CD14-positive monocyte (primary cell): ENCODE measurements around the gene MSX1. TPM values are rescaled to one million over a fixed set of nuclear protein-coding genes. Genes with fewer than 3 reads are reported as not detected.

Source experiments
- DNase-seq, 3 donors: peaks; one replicate each; pipeline ENCODE4 v3.0.0-alpha.2; 2011 to 2022
- H2AFZ ChIP-seq: 2 replicates; pipeline ENCODE4 v1.6.0; 2012; ENCODE audit warnings: mild to moderate bottlenecking, low read depth, low read length, inconsistent platforms; ENCODE audit not compliant: insufficient read depth, poor library complexity, severe bottlenecking
- H3K27ac ChIP-seq, 2 donors: 1 replicate in 1 of 2; 2 replicates in 1 of 2; pipeline ENCODE4 v1.5.1; 2012 to 2013; ENCODE audit warnings: low read length in 2 of 2, control low read depth in 1 of 2, inconsistent platforms in 1 of 2, low read depth in 1 of 2, mild to moderate bottlenecking in 1 of 2
- H3K27me3 ChIP-seq, 2 donors: one replicate each; pipeline versions ENCODE4 v1.6.0 to v1.6.1; 2011 to 2013; ENCODE audit warnings: low read length in 2 of 2; ENCODE audit not compliant: control insufficient read depth in 2 of 2, insufficient read depth in 2 of 2
- H3K36me3 ChIP-seq, 2 donors: replicated peaks in 1 of 2; 1 replicate in 1 of 2; 2 replicates in 1 of 2; pipeline versions ENCODE4 v1.5.1 to v1.6.1; 2012 to 2013; ENCODE audit warnings: low read length in 2 of 2, control low read depth in 1 of 2, inconsistent platforms in 1 of 2, mild to moderate bottlenecking in 1 of 2; ENCODE audit not compliant: insufficient read depth in 2 of 2, control insufficient read depth in 1 of 2
- H3K4me1 ChIP-seq, 2 donors: 1 replicate in 1 of 2; 2 replicates in 1 of 2; pipeline versions ENCODE4 v1.5.1 to v1.6.1; 2012 to 2013; ENCODE audit warnings: low read length in 2 of 2, control low read depth in 1 of 2, inconsistent platforms in 1 of 2, mild to moderate bottlenecking in 1 of 2, moderate library complexity in 1 of 2; ENCODE audit not compliant: insufficient read depth in 2 of 2, control insufficient read depth in 1 of 2
- H3K4me2 ChIP-seq: replicated peaks from 2 replicates; pipeline ENCODE3; 2012; ENCODE audit warnings: low read length, moderate library complexity, mild to moderate bottlenecking; ENCODE audit not compliant: poor library complexity, severe bottlenecking; ENCODE audit errors: extremely low read depth
- H3K4me3 ChIP-seq, 3 experiments: fragments of 200-600 bp in 1 of 3; sonication (generic) in 1 of 3; replicated peaks in 1 of 3; 1 replicate in 2 of 3; 2 replicates in 1 of 3; pipeline ENCODE4 v1.5.1; 2011 to 2013; ENCODE audit warnings: low read length in 3 of 3, mild to moderate bottlenecking in 3 of 3, control low read depth in 2 of 3, low read depth in 2 of 3, inconsistent platforms in 1 of 3, moderate library complexity in 1 of 3
- H3K79me2 ChIP-seq: 2 replicates; pipeline ENCODE4 v1.6.0; 2012; ENCODE audit warnings: mild to moderate bottlenecking, control low read depth, inconsistent platforms, low read length, moderate library complexity; ENCODE audit not compliant: insufficient read depth
- H3K9ac ChIP-seq: 2 replicates; pipeline ENCODE4 v1.6.0; 2017; ENCODE audit warnings: low read length, mild to moderate bottlenecking; ENCODE audit not compliant: insufficient read depth, poor library complexity, severe bottlenecking
- H3K9me3 ChIP-seq, 2 donors: replicated peaks in 1 of 2; 1 replicate in 1 of 2; 2 replicates in 1 of 2; pipeline versions ENCODE4 v1.5.1 to v1.6.1; 2012 to 2013; ENCODE audit warnings: low read length in 2 of 2, control low read depth in 1 of 2; ENCODE audit not compliant: control insufficient read depth in 1 of 2, insufficient read depth in 1 of 2
- H4K20me1 ChIP-seq: 2 replicates; pipeline ENCODE4 v1.6.0; 2012; ENCODE audit warnings: mild to moderate bottlenecking, low read length, control low read depth, moderate library complexity; ENCODE audit not compliant: insufficient read depth
- H3K27ac Mint-ChIP-seq, 7 donors: one replicate each; pipeline ENCODE4 v1.8.0; 2020; ENCODE audit warnings: mild to moderate bottlenecking in 7 of 7, mixed read lengths in 7 of 7, moderate library complexity in 6 of 7, inconsistent platforms in 2 of 7
- H3K27me3 Mint-ChIP-seq, 3 donors: one replicate each; pipeline ENCODE4 v1.8.0; 2021 to 2022; ENCODE audit warnings: low read depth in 3 of 3, mild to moderate bottlenecking in 3 of 3, mixed read lengths in 3 of 3, moderate library complexity in 3 of 3, inconsistent platforms in 1 of 3
- H3K36me3 Mint-ChIP-seq, 2 donors: one replicate each; pipeline ENCODE4 v1.8.0; 2020; ENCODE audit warnings: mixed read lengths in 2 of 2, inconsistent platforms in 1 of 2, mild to moderate bottlenecking in 1 of 2
- H3K4me1 Mint-ChIP-seq: one replicate; pipeline ENCODE4 v1.8.0; 2020; ENCODE audit warnings: mild to moderate bottlenecking, mixed read lengths
- H3K4me3 Mint-ChIP-seq, 2 donors: one replicate each; pipeline ENCODE4 v1.8.0; 2020; ENCODE audit warnings: mild to moderate bottlenecking in 2 of 2, mixed read lengths in 2 of 2, moderate library complexity in 1 of 2
- H3K9me3 Mint-ChIP-seq, 7 donors: one replicate each; pipeline ENCODE4 v1.8.0; 2020 to 2022; ENCODE audit warnings: mixed read lengths in 7 of 7, mild to moderate bottlenecking in 6 of 7, moderate library complexity in 6 of 7, inconsistent platforms in 2 of 7
- WGBS: methylation state at CpG from one replicate; pipeline ENCODE4 v1.1.5; 2013; ENCODE audit warnings: missing lambda C conversion rate; ENCODE audit not compliant: insufficient coverage; 5-methylcytosine and 5-hydroxymethylcytosine counted together
- intact Hi-C, 2 donors: fragments of 100-400 bp; cut with micrococcal nuclease; formaldehyde crosslinking; loops; one replicate each; pipeline versions ENCODE4 v1.15.0 to v1.15.1; 2023
- polyA plus RNA-seq, 3 donors: library from polyadenylated mRNA; depleted of rRNA in 1 of 3; unstranded in 2 of 3; stranded (reverse) in 1 of 3; fragments of 300-500 nt in 2 of 3; fragments of >200 nt in 1 of 3; fragmentation: Illumina TruSeq in 2 of 3; gene quantifications; 1 replicate in 2 of 3; 2 replicates in 1 of 3; pipeline ENCODE4 v1.2.3, GENCODE V29; 2012 to 2021
- TF ChIP-seq, protein P1 (sequence below): fragments of 200-600 bp; IDR thresholded peaks from one replicate; pipeline ENCODE4 v1.8.0; 2022; ENCODE audit warnings: antibody characterized with exemption, mild to moderate bottlenecking

Gene MSX1
- polyA plus RNA-seq, 3 donors: not detected

DNA sequence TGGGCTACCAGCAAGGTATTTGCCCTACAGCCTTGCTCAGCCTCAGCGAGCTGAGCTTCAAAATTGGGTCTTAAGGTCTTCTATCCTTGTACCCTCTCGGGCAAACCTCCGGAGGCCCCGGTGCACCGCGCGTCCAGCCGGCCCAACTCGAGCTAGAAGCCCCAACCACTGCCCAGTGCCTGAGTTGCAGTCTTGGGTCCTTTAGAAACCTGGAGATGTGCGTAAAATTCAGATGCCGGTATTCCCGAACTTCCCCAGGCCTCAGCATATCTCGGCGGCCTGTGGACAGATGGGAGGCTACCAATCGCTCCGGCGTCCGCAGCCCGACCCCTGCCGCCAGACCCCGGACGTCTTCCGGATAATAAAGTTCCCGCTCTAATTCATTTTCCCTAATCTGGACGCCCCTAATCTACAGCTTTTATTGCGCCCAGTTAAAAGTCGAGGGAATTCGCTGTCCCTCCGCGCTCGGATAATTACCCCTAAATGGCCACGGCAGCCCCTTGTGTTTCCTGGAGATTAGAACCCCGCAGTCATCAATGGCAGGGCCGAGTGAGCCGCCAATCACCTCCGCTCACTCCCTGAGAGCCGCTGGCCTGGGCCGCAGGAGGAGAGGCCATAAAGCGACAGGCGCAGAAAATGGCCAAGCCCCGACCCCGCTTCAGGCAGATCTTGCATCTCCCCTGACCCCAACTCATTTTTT, 1.5 kb upstream of the MSX1 start:
- Histone ChIP-seq H3K27me3 (peaks cover 88 to 92% of the 10 kb centered on the region in 2 donors), H3K27ac (no peak overlapping the region), H3K36me3 (no peaks in the 10 kb centered on the region), H4K20me1 (no peaks in the 10 kb centered on the region), H3K4me2 (no peak overlapping the region), H3K79me2 (no peaks in the 10 kb centered on the region), H2AFZ (no peak overlapping the region), H3K4me1 (peaks cover 20 to 21% of the 10 kb centered on the region in 2 donors), H3K9ac (no peak overlapping the region), H3K9me3 (peaks cover 26 to 74% of the 10 kb centered on the region in 2 donors), H3K4me3 (no peak overlapping the region)
- Mint-ChIP-seq H3K27me3 (peaks cover 82 to 96% (median 88%) of the 10 kb centered on the region in 3 donors), H3K9me3 (peaks cover 10 to 65% (median 43%) of the 10 kb centered on the region in 7 donors), H3K27ac (no peak overlapping the region), H3K4me1 (peaks cover 45% of the 10 kb centered on the region), H3K4me3 (peak overlapping the region in 1 of 2 donors; percentile 80), H3K36me3 (peaks cover 9 to 24% of the 10 kb centered on the region in 2 donors)
- TF ChIP-seq, protein P1, sequence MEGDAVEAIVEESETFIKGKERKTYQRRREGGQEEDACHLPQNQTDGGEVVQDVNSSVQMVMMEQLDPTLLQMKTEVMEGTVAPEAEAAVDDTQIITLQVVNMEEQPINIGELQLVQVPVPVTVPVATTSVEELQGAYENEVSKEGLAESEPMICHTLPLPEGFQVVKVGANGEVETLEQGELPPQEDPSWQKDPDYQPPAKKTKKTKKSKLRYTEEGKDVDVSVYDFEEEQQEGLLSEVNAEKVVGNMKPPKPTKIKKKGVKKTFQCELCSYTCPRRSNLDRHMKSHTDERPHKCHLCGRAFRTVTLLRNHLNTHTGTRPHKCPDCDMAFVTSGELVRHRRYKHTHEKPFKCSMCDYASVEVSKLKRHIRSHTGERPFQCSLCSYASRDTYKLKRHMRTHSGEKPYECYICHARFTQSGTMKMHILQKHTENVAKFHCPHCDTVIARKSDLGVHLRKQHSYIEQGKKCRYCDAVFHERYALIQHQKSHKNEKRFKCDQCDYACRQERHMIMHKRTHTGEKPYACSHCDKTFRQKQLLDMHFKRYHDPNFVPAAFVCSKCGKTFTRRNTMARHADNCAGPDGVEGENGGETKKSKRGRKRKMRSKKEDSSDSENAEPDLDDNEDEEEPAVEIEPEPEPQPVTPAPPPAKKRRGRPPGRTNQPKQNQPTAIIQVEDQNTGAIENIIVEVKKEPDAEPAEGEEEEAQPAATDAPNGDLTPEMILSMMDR: no peak
- intact Hi-C loops: no loop called here
- DNase-seq: no peak
- WGBS: 11% methylated on average over 37 of the region's 42 CpGs

DNA sequence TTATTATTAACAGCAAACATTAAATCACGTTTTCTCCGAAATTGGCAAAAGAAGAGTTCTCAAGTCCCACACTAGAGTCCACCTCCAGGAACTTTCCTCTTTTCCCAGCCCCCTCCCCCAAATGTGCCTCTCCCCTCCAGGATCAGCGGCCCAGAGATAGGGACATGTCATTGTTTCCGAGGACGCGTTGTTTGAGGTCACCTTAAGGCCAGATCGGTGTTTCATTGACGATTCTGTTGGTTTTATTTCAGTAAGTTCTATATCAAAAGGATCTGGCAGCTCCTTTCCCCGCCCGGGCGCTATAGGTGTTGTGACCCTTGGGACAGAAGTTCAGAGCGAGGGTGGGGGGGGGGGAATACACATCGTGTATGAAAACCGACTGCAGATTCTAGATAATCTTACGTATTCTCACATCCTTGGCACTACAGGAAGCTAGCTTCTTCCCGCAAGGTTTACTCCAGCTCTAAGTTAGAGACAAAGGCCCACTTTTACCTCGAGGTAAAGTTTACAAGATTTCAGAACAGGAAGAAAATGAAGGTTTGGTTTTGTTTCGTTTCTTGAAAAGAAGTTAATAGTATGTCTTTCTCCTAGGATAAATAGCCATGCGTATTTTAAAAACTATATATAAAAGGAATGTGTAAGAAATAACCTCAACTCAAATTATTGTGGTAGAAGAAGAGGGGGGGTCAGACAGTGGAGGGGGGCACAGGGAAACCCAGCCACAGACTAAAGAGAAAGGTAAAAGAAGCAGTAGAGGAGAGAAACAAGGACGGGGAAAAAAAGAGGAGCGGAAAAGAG, 739 bp upstream of the MSX1 start:
- Histone ChIP-seq H3K27ac (no peak overlapping the region), H3K79me2 (no peaks in the 10 kb centered on the region), H3K9me3 (peaks cover 26 to 69% of the 10 kb centered on the region in 2 donors), H3K9ac (no peak overlapping the region), H3K36me3 (no peaks in the 10 kb centered on the region), H3K27me3 (peaks cover 87 to 92% of the 10 kb centered on the region in 2 donors), H4K20me1 (no peaks in the 10 kb centered on the region), H3K4me2 (peak overlapping the region; percentile 74), H2AFZ (no peak overlapping the region), H3K4me1 (peaks cover 17 to 20% of the 10 kb centered on the region in 2 donors), H3K4me3 (peak overlapping the region in 1 of 3 experiments; percentile 72)
- TF ChIP-seq, protein P1: no peak
- peaks cover 9 to 23% of the 10 kb centered on the region in 2 donors for H3K36me3 Mint-ChIP-seq
- no peak overlapping the region for H3K27ac Mint-ChIP-seq
- 1% methylated on average over 8 of the region's 21 CpGs for WGBS
- H3K4me1 Mint-ChIP-seq: peaks cover 37% of the 10 kb centered on the region
- peaks cover 81 to 94% (median 87%) of the 10 kb centered on the region in 3 donors for H3K27me3 Mint-ChIP-seq
- no peak for DNase-seq
- H3K9me3 Mint-ChIP-seq: peaks cover 10 to 61% (median 39%) of the 10 kb centered on the region in 7 donors
- peak overlapping the region; percentile 48 to 80 for H3K4me3 Mint-ChIP-seq
- intact Hi-C loops: no loop called here
